Stimulated activated effector memory CD8-positive, alpha-beta T cell treated with anti-CD3 and anti-CD28 coated beads, Interleukin-12 subunit alpha, Interleukin-12 subunit beta, amount 100 ng/mL, for 72 hours (primary cell): ENCODE results near the gene LEKR1.

Experiments
- ATAC-seq: fragments of 150-1000 bp; cut with Tn5 transposase; 2 replicates; pipeline ENCODE4 v1.10.0; 2021
- DNase-seq, 2 donors: peaks; one replicate each; pipeline ENCODE4 v3.0.0; 2021 to 2022; ENCODE audit warnings: low spot score in 2 of 2
- H3K27ac Mint-ChIP-seq: one replicate; pipeline ENCODE4 v1.8.0; 2022; ENCODE audit warnings: mild to moderate bottlenecking, mixed read lengths
- H3K36me3 Mint-ChIP-seq: one replicate; pipeline ENCODE4 v1.8.0; 2022; ENCODE audit warnings: mild to moderate bottlenecking, mixed read lengths
- H3K4me1 Mint-ChIP-seq: one replicate; pipeline ENCODE4 v1.8.0; 2022; ENCODE audit warnings: mixed read lengths
- H3K4me3 Mint-ChIP-seq: one replicate; pipeline ENCODE4 v1.8.0; 2022; ENCODE audit warnings: mild to moderate bottlenecking, mixed read lengths
- H3K9me3 Mint-ChIP-seq: one replicate; pipeline ENCODE4 v1.8.0; 2022; ENCODE audit warnings: mixed read lengths

LEKR1 gene

DNA sequence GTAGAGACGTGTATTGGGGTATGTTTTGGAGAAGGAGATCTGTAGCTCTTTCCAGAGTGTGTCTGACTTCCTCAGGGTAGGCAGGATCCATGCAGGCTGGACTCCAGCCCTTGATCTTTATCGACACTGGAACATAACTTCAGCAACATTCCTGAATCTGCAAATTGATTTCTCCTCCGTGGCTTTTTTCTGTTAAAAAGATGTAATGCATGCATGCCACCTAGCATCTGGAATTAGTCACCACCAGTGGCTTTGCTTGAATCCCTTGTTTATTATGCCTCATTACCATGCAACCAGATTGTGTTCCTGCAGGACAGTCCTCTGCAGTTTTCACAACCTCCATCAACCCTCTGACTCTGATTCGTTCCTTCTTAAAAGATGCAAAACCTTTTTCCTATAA is 247.7 kb downstream of the LEKR1 start:
- H3K4me3 Mint-ChIP-seq = no peak overlapping the region
- DNase-seq = no peak
- H3K36me3 Mint-ChIP-seq = no peaks in the 10 kb centered on the region
- H3K27ac Mint-ChIP-seq = no peak overlapping the region
- H3K4me1 Mint-ChIP-seq = peaks cover 40% of the 10 kb centered on the region
- ATAC-seq = no peak
- no peaks in the 10 kb centered on the region for H3K9me3 Mint-ChIP-seq

DNA sequence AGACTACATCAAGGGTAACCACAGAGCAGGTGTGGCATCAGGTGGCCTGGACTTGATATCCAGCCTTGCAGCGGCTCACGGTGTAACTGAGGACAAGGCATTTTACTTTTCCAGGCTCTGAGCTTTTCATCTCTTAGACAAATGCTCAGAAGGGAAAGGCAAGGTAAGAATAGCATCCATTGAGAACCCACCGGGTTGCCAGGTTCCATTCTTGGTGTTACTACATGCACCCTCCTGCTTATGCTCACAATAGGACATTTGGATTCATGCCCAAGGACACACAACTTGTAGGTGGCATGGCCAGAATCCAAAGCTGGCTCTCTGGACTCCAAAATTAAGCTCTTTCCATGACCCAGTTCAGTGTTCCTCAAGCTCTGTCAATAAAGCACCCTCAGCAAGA is 248.3 kb downstream of the LEKR1 start:
- Mint-ChIP-seq H3K9me3 (no peaks in the 10 kb centered on the region), H3K36me3 (no peaks in the 10 kb centered on the region), H3K27ac (no peak overlapping the region), H3K4me1 (peaks cover 41% of the 10 kb centered on the region), H3K4me3 (no peak overlapping the region)
- DNase-seq (no peak), ATAC-seq (no peak)

DNA sequence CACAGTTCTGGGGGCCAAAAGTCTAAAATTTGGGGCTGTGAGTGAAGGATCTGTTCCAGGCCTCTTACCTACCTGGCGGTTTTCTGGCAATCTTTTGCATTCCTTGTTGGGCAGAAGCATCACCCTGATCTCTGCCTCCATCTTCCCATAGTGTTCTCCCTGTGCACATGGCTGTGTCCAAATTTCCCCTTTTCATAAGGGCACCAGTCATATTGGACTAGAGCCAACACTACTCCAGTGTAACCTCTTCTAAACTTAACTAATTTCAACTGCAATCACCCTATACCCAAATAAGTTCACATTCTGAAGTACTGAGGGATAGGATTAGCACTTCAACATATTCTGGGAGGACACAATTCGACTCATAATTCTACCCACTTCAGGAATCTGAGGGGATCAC is 248.8 kb downstream of the LEKR1 start:
- DNase-seq (no peak), ATAC-seq (no peak)
- Mint-ChIP-seq H3K27ac (no peak overlapping the region), H3K9me3 (no peaks in the 10 kb centered on the region), H3K36me3 (no peaks in the 10 kb centered on the region), H3K4me1 (peaks cover 41% of the 10 kb centered on the region), H3K4me3 (no peak overlapping the region)

DNA sequence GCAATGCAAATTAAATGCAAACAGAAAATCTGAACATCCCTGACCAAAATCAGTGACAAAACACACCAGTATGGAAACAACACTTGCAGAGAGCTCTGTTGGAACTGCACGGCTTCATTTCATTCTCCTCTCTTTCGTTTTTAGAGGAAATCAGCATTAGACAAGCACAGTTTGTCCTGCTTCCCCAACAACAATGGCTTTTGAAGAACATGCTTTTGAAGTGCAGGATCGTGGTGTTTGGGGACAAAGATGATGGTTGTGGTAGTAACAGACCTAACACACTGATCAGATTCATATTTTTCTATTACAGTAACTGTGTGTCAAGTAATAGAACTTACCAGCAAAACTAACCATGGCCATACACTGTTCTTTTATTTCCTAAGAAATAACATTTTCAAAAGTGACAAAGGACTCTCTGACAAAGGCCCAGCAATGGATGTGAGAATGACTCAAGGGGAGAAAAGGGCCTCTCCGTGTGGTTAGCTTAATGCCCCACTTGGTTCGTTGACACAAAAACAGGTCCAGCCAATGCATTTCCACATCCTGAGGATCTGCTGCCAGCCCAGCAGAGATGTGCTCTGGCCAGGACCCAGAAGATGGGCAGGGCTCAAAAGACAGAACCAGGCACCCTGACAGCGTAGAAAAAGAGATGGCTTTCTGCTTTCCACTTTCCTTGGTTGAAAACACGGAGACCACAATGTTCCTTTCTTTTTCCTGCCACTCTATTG is 249.7 kb downstream of the LEKR1 start:
- H3K4me1 Mint-ChIP-seq = peaks cover 41% of the 10 kb centered on the region
- H3K4me3 Mint-ChIP-seq = no peak overlapping the region
- H3K36me3 Mint-ChIP-seq = no peaks in the 10 kb centered on the region
- no peaks in the 10 kb centered on the region for H3K9me3 Mint-ChIP-seq
- ATAC-seq (peak; percentile 71), DNase-seq (no peak)
- H3K27ac Mint-ChIP-seq = no peak overlapping the region

DNA sequence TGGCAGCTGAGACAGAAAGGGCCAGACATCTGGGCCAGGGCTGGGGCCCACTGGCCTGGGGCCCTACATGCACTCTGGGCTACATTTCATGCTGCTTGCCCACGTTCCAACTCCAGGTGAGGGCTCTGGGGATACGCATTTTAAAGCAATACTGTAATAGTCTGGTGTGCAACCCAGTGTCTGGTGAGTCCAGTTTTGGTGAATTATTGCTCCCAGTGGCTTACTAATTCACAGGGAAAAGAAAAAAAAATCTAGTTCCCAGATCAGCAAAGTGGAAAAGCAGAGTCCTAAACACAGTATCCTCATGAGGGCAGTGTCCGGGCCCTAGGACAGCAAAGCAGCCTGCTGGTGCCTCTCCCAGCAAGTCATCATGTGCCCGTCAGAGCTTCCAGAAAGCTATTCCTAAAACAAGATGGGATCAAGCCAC is 251.4 kb downstream of the LEKR1 start:
- DNase-seq (no peak), ATAC-seq (no peak)
- Mint-ChIP-seq H3K9me3 (no peaks in the 10 kb centered on the region), H3K27ac (peak overlapping the region; percentile 52), H3K4me3 (no peak overlapping the region), H3K4me1 (peaks cover 45% of the 10 kb centered on the region), H3K36me3 (no peaks in the 10 kb centered on the region)

DNA sequence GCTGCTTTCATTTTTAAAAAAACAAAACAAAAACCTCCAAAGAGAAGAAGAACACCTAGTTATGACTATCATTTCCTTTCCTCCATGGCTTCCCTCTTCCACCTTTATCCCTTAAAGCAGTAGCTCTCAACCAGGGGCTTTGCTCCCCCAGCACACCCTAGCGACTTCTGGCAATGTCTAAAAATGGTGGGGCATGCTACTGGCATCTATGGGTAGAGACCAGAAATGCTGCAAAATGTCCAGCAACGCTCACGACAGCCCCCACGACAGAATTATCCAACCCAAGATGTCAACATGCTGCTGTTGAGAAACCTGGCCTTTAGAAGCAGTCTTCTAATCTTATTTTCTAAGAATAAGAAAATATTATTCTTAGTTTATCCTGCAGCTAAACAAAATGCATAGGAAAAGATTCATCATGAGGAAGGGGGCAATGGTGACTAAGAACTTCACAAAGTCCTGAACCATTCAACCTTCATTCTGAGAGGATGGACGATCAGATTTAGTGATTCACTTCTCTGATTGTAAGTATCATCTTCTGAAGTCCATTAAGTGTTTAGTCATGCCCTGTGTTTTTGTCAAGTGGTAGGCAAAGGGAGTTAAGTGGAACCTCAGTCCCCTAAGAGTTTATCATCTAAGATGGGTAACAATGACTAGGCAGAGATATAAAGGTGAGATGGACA is 252.1 kb downstream of the LEKR1 start:
- Mint-ChIP-seq H3K4me1 (peaks cover 51% of the 10 kb centered on the region), H3K4me3 (no peak overlapping the region), H3K27ac (peak overlapping the region; percentile 52), H3K36me3 (no peaks in the 10 kb centered on the region), H3K9me3 (no peaks in the 10 kb centered on the region)
- DNase-seq (no peak), ATAC-seq (peak; percentile 27)

DNA sequence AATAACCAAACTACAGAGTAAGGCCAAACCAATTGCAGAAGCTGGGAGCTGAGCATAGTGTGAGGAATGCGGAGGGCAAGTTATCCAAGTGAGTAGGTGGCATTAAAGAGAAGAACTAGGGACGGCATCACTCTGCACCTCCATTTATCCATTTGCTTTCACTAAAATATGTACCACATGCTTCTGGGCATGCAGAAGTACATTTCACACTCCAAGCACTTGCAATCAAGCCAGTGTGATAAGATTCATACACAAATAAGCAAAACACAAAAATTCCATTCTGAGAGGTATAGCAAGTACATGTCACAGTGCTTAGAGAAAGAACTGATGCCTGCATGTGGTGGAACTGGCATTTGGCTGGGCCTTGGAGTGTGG is 252.6 kb downstream of the LEKR1 start:
- Mint-ChIP-seq H3K4me1 (peaks cover 52% of the 10 kb centered on the region), H3K4me3 (no peak overlapping the region), H3K36me3 (no peaks in the 10 kb centered on the region), H3K9me3 (no peaks in the 10 kb centered on the region), H3K27ac (peak overlapping the region; percentile 52)
- no peak for ATAC-seq
- DNase-seq = no peak

DNA sequence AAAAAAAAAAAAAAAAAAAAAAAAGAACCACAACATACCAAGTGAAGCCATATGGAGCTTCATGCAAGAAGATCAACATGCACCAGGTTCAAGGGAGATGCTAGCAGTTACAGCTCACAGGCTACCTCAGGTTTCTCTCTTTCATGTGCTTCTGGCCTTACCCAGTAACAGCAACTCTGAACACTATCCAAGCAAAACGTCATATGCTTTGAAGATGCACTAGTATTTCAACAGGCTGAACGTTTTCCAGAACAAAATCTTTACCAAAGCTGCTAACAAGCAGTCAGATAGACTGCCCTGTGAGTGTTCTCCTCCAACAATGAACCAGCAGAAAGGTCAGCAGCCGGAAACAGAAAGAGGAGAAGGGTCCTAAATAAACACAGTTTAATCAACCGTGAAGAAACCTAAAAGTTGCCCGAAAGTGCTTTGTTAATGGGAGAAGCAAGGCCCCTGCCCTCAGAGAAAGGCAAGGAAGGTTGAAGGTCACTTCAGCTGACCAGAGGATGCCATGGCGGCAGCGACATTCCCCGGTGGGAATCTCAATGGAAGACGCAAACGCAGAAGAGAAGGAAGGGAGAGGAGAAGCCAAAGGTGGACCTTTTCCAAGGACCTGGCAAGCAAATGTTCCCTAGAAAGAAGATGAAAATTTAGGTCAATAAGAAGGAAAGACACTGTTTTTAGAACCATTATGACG is 253.7 kb downstream of the LEKR1 start:
- peaks cover 52% of the 10 kb centered on the region for H3K4me1 Mint-ChIP-seq

DNA sequence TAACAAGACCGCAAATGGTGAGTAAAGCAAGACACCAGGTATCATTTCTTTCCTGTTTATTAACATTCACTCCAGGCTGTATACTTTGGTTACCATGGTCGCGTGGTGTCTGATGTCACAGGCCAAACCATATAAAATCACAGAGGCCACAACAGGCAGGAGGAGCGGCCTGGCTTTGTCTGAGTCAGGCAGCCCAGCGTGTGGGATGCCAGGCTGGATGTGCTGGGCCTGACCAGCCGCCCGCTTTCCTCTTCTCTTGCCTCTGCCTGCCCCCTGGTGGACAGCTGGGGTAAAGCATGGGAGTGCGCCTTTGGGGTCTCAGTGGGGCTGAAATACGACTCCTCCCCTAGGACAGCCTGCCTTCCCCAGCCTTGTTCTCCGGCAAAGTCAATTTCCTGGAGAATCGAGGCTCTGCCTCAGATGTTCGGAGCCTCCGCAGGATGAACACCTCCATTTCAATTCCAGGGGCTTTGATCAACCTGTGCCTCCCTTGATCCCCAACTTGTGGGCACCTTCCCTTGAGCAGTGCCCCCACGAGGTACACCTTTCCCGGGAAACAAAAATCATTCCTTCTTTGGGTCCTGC is 255.6 kb downstream of the LEKR1 start:
- DNase-seq (peak; percentile 92 to 96), ATAC-seq (peak; percentile 98)
- peaks cover 58% of the 10 kb centered on the region for H3K4me1 Mint-ChIP-seq
- H3K9me3 Mint-ChIP-seq = no peaks in the 10 kb centered on the region
- no peak overlapping the region for H3K4me3 Mint-ChIP-seq
- no peaks in the 10 kb centered on the region for H3K36me3 Mint-ChIP-seq
- peak overlapping the region; percentile 79 for H3K27ac Mint-ChIP-seq

More for the DNA sequence above, 253.7 kb downstream of the LEKR1 start:
- no peaks in the 10 kb centered on the region for H3K36me3 Mint-ChIP-seq
- ATAC-seq (no peak), DNase-seq (no peak)
- H3K4me3 Mint-ChIP-seq = no peak overlapping the region
- H3K27ac Mint-ChIP-seq = no peak overlapping the region
- no peaks in the 10 kb centered on the region for H3K9me3 Mint-ChIP-seq

DNA sequence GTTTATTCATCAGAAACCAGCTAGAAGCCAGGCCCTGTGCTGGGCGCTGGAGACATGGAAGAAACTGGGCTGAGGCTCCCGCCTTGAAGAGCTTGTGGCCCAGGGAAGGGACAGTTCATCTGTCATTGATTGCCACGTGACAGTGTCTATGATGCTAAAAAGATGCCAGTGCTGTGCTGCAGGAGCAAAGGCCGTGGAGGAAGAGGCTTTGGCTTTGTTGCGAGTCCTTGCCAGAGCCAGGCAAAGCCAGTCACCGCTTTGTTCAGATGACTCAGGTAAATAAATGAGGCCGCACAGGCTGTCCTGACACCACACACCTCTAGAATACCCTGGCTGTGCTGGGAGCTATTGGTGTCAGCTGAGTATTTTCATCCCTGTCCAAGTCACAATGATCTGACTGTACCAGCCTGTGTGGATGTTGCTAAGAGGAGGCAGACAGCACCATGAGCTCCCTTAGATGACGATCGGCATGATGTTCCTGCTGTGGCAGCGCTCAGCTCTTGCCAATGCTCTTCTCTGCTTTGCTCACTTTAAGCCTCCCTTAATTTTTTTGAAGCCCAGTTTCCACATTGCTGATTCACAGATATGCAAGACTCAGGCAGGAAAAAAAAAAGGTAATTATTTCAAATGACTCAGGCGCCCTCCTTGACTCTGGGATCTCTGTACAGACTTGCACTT is 256.3 kb downstream of the LEKR1 start:
- no peak overlapping the region for H3K4me3 Mint-ChIP-seq
- no peaks in the 10 kb centered on the region for H3K9me3 Mint-ChIP-seq
- DNase-seq (no peak), ATAC-seq (no peak)
- peaks cover 60% of the 10 kb centered on the region for H3K4me1 Mint-ChIP-seq
- peak overlapping the region; percentile 79 for H3K27ac Mint-ChIP-seq
- no peaks in the 10 kb centered on the region for H3K36me3 Mint-ChIP-seq

DNA sequence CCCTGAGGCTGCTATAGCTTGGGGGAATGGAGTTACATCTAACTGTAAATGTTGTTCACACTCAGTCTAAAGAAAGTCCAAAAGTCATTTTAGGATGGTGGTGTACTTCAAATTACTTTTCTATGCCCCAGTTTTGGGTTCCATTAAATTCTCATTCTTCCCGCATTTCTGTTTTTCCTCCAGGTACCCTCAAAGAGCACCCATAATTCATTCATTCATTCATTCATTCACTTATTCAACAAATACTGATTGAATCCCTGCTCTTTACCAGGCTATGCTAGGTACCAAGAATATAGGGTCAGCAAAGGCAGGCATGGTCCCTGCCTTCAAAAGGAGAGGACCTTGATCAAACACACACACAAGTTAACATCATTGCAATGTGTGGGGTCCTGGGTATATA is 257.7 kb downstream of the LEKR1 start:
- Mint-ChIP-seq H3K27ac (no peak overlapping the region), H3K9me3 (no peaks in the 10 kb centered on the region), H3K4me3 (no peak overlapping the region), H3K36me3 (peaks cover 7% of the 10 kb centered on the region), H3K4me1 (peaks cover 57% of the 10 kb centered on the region)
- no peak for ATAC-seq
- no peak for DNase-seq

DNA sequence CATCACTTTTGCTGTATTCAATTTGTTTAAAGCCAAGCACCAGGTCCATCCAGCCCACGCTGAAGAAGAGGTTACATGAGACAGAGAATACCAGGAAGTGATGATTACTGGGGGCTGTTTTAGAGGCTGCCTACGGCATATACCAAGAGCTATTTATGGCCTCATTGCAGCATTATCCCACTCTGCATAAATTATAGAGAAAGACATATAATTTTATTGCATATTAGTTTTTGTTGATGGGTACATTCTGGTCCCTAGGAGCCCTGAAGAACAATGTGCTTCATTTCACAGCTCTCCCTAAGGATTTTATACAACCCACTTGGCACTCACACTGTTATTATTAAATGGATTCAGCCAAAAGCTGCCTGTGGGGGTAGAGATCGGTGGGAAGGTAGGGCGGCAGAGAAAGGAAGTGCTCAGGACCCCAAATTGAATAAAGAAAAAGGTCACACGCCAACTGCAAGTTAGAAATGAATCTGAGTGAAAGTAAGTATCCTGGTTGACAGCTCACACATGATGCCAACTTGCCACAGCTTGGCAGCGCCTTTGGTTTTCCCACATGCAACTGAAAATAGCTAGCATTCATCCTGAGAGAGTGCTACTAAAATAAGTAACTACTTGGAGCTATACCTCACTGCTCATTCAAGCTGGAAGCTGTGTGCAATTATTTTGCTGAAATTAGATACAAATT is 260.1 kb downstream of the LEKR1 start:
- peaks cover 77% of the 10 kb centered on the region for H3K4me1 Mint-ChIP-seq
- no peak for DNase-seq
- H3K9me3 Mint-ChIP-seq = peaks cover 4% of the 10 kb centered on the region
- peak overlapping the region; percentile 65 for H3K27ac Mint-ChIP-seq
- no peak for ATAC-seq
- H3K36me3 Mint-ChIP-seq = peaks cover 22% of the 10 kb centered on the region
- H3K4me3 Mint-ChIP-seq = peak overlapping the region; percentile 77

DNA sequence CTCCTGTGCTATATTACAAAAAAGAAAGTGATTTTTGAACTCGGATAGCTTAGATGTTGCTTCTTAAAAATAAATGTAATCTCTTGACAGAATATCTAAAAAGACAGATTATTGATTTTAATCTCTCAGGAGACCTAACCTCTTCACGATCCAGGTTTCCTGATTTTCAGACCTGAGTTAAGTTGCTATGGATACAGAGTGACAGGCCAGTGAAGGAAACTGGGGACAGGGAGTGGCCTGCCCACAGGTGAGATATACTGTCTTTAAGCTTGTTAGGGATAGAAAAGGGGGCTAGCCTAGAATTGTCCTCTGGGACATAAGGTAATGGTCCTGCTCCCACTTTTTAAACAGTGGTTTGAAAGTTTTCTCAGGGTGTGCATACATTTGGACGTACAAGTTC is 260.6 kb downstream of the LEKR1 start:
- H3K27ac Mint-ChIP-seq = peak overlapping the region; percentile 65
- peaks cover 22% of the 10 kb centered on the region for H3K36me3 Mint-ChIP-seq
- DNase-seq = no peak
- no peak for ATAC-seq
- H3K4me1 Mint-ChIP-seq = peaks cover 73% of the 10 kb centered on the region
- peak overlapping the region; percentile 77 for H3K4me3 Mint-ChIP-seq
- peaks cover 4% of the 10 kb centered on the region for H3K9me3 Mint-ChIP-seq

DNA sequence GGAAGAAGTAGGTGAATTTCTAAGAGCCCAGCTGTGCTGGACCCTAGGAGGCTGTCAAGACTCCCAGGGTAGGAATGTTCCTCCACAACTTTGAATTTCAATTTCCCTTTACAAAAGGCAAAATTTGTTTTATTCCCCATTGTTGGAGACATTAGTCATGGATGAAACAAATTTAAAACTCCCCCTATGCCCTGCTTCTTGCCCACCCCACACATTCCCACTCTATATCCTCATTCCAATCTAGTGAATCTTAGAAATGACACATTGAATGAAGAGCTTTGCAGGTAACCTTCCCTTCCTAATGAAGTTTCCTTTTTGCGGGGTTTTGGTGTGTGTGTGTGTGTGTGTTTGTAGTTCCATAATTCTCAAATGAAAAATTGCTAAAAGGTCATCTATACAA is 261.2 kb downstream of the LEKR1 start:
- ATAC-seq = no peak
- Mint-ChIP-seq H3K27ac (no peak overlapping the region), H3K36me3 (peaks cover 22% of the 10 kb centered on the region), H3K4me1 (peaks cover 67% of the 10 kb centered on the region), H3K9me3 (peaks cover 4% of the 10 kb centered on the region), H3K4me3 (peak overlapping the region; percentile 77)
- DNase-seq = no peak
